Lower lobe of right lung (tissue), 2 donors: ENCODE results near the gene ALKBH8. TPM values are rescaled to one million over a fixed set of nuclear protein-coding genes. Genes with fewer than 3 reads are reported as not detected.
A peak's percentile ranks its signal among the peaks of the same experiment; 100 is the strongest.

Experiments used
- ATAC-seq, 2 donors: fragments of 200-7000 bp; cut with Tn5 transposase; one replicate each; pipeline ENCODE4 v1.9.1; 2020 to 2022; ENCODE audit warnings: mild to moderate bottlenecking in 2 of 2, moderate library complexity in 2 of 2
- DNase-seq: peaks from one replicate; pipeline ENCODE4 v3.0.0-alpha.2; 2020
- H3K27ac ChIP-seq: fragments of 200-600 bp; one replicate; pipeline ENCODE4 v1.8.0; 2022
- H3K27me3 ChIP-seq: fragments of 200-600 bp; one replicate; pipeline ENCODE4 v1.8.0; 2022; ENCODE audit warnings: low read depth
- H3K36me3 ChIP-seq: fragments of 200-600 bp; one replicate; pipeline ENCODE4 v1.8.0; 2022; ENCODE audit warnings: mild to moderate bottlenecking
- H3K4me1 ChIP-seq: fragments of 200-600 bp; one replicate; pipeline ENCODE4 v1.8.0; 2022
- H3K4me3 ChIP-seq: fragments of 200-600 bp; one replicate; pipeline ENCODE4 v1.8.0; 2022; ENCODE audit warnings: mild to moderate bottlenecking
- H3K9me3 ChIP-seq: fragments of 200-600 bp; one replicate; pipeline ENCODE4 v1.8.0; 2022
- intact Hi-C: fragments of 100-400 bp; cut with DNase I; formaldehyde crosslinking; loops from one replicate; pipeline ENCODE4 v1.11.0; 2022
- long read RNA-seq: library from polyadenylated mRNA; unstranded; transcript quantifications from one replicate; pipeline ENCODE4 v2.0.0, GENCODE V29; 2021
- total RNA-seq: library from RNA; stranded (reverse); fragmentation: NEBNext Ultra II Directional; extraction: Animal tissue kit (Norgen Biotek cat#: 25700); gene quantifications from one replicate; pipeline ENCODE4 v1.2.1, GENCODE V29; 2021
- TF ChIP-seq, protein P1 (sequence below): fragments of 200-600 bp; IDR thresholded peaks from one replicate; pipeline ENCODE4 v1.8.0; 2022; ENCODE audit warnings: antibody characterized with exemption, mild to moderate bottlenecking
- donor health status: DM: no; HTN: yes; CAD: no; lungs with severe emphysema.

The ALKBH8 gene, protein sequence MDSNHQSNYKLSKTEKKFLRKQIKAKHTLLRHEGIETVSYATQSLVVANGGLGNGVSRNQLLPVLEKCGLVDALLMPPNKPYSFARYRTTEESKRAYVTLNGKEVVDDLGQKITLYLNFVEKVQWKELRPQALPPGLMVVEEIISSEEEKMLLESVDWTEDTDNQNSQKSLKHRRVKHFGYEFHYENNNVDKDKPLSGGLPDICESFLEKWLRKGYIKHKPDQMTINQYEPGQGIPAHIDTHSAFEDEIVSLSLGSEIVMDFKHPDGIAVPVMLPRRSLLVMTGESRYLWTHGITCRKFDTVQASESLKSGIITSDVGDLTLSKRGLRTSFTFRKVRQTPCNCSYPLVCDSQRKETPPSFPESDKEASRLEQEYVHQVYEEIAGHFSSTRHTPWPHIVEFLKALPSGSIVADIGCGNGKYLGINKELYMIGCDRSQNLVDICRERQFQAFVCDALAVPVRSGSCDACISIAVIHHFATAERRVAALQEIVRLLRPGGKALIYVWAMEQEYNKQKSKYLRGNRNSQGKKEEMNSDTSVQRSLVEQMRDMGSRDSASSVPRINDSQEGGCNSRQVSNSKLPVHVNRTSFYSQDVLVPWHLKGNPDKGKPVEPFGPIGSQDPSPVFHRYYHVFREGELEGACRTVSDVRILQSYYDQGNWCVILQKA
- total RNA-seq: 8.5 TPM
- long read RNA-seq, full-length matches to known transcripts: 4 of 12 reads
- long read RNA-seq, partial matches to known transcripts: 3 of 12 reads
- long read RNA-seq, other reads (novel, unspliced or antisense): 5 of 12 reads

DNA sequence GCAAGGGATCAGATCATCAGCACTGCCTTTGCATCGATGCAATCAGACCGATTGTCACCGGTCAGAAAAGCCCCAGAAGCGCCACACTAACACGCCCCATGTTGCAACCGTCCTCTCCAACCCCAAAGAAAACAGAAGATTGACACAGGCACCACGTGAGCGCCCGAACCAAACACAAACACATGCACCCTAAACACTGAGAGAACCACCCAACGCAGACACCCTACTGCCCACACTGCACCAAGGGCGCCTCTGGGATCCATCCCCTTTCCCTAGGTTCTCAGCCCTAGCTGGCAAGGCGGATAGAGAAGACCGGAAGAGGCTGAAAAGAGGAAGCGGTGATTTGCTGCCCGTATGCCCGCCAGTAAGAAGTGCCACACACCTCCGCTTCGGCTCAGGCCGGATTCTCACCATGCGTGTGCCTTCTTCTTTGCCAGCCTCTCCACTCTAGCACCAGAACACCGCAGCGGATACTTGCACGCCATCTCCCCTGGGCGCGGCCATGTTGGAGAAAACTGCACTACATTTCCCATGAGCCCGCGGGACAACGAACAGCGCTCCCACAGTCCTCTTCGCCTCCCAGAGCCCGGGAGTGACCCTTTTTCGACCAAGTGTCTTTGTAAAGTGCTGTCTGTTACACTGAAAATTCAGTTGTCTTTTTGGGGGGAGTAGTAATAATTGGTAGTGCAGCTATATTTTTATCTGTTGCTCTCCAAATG lies at the start of gene ALKBH8:
Gene ALKBH8, minus strand, starts transcription at position 517 of the 719 bp plus-strand sequence. CDS start 4,842 bp downstream, outside the sequence.
- Histone ChIP-seq H3K4me1 (peaks cover 35% of the 10 kb centered on the region), H3K9me3 (no peaks in the 10 kb centered on the region), H3K27me3 (no peaks in the 10 kb centered on the region), H3K36me3 (no peaks in the 10 kb centered on the region), H3K4me3 (peak within 1 kb of the TSS; percentile 89), H3K27ac (peak within 1 kb of the TSS; percentile 87)
- ATAC-seq (peak; percentile 95 to 98), DNase-seq (peak; percentile 82)
- TF ChIP-seq, protein P1, sequence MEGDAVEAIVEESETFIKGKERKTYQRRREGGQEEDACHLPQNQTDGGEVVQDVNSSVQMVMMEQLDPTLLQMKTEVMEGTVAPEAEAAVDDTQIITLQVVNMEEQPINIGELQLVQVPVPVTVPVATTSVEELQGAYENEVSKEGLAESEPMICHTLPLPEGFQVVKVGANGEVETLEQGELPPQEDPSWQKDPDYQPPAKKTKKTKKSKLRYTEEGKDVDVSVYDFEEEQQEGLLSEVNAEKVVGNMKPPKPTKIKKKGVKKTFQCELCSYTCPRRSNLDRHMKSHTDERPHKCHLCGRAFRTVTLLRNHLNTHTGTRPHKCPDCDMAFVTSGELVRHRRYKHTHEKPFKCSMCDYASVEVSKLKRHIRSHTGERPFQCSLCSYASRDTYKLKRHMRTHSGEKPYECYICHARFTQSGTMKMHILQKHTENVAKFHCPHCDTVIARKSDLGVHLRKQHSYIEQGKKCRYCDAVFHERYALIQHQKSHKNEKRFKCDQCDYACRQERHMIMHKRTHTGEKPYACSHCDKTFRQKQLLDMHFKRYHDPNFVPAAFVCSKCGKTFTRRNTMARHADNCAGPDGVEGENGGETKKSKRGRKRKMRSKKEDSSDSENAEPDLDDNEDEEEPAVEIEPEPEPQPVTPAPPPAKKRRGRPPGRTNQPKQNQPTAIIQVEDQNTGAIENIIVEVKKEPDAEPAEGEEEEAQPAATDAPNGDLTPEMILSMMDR: no peak
- intact Hi-C loops: no loop called here

DNA sequence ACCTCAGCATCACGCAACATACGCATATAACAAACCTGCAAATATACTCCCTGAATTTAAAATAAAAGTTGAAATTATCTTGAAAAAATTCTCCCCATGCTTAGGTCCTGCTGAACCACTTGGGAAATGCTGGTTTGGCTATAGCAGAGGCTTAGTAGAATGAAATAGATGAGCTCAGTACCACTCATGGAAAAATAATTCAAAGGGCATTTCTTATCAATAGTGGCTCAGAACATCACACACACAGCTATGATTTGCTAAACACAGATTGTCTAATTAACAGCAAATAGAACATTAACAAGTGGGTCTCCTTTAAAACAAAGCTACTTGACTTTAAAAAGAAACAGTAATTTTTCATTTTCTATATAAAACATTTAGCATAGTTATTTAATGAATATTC lies 46.9 kb upstream of the ALKBH8 start:
- intact Hi-C loops: no loop called here
- no peaks in the 10 kb centered on the region for H3K36me3 ChIP-seq
- no peak overlapping the region for H3K27ac ChIP-seq
- ATAC-seq (no peak), DNase-seq (no peak)
- TF ChIP-seq, protein P1: no peak
- H3K27me3 ChIP-seq: no peaks in the 10 kb centered on the region
- H3K4me3 ChIP-seq: no peak overlapping the region
- no peaks in the 10 kb centered on the region for H3K9me3 ChIP-seq
- H3K4me1 ChIP-seq: no peaks in the 10 kb centered on the region

DNA sequence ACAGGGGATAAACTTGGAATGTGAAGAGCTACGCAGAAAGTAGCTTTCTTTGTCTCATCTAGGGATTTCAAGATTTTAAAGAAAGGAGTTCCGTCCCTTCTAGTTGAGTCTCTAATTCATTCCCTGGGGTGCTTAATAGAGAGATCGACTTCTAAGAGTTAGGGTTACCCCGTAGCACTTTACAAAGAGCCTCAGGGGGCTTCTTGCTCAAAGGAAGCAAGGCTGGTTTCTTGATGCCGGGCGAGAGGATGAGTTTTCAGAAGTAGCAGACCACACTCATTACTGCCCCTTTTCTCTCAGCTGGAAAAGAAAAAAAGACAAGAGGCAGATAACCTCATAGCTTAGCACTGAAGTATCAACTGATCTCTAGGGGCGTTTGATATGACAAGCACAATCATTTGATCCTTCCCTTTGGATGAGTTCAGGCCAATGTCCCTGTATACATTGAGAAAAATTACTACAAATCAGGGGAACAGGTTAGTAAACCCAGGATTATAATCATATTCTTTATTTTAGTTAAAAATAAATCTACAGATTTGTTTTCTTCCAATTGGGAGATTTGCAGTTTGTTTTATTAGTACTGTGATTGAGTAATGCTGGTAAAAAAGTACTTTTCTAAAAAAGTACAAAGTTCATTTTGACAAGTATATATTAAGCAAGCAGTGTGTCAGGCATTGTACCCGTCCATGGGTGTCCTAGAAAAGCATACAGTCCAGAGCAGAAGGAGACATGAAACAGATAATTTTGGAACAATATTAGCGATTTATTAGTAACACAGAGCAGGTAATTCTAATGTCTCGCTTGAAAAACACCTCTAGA lies 44.1 kb upstream of the ALKBH8 start:
- intact Hi-C loops: no loop called here

DNA sequence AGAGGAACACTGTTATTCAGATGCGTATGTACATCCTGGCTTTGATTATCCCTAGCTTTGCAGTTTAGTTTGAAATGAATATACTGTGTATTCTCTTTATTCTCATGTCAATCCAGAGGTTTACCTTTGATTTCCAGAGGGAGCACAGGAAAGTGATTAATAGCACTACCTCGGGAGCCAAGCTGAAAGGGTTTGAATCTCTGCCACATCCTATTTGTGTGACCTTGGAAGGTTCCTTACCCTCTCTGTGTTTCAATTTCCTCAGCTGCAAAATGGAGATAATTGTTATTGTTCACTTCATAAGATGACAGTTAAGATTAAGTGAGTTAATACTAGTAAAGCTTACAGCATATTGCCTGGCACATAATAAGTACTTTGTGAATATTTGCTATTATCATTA lies 43.3 kb upstream of the ALKBH8 start:
- intact Hi-C loops: no loop called here
- Histone ChIP-seq H3K27ac (no peak overlapping the region), H3K4me3 (no peak overlapping the region), H3K27me3 (no peaks in the 10 kb centered on the region), H3K36me3 (no peaks in the 10 kb centered on the region), H3K4me1 (no peaks in the 10 kb centered on the region), H3K9me3 (no peaks in the 10 kb centered on the region)
- ATAC-seq: no peak
- DNase-seq: no peak
- TF ChIP-seq, protein P1: no peak

More for the DNA sequence above, 44.1 kb upstream of the ALKBH8 start:
- no peak for ATAC-seq
- TF ChIP-seq, protein P1: no peak
- no peak for DNase-seq
- H3K4me3 ChIP-seq: no peak overlapping the region
- no peaks in the 10 kb centered on the region for H3K4me1 ChIP-seq
- H3K27me3 ChIP-seq: no peaks in the 10 kb centered on the region
- H3K9me3 ChIP-seq: no peaks in the 10 kb centered on the region
- H3K36me3 ChIP-seq: no peaks in the 10 kb centered on the region
- H3K27ac ChIP-seq: no peak overlapping the region

DNA sequence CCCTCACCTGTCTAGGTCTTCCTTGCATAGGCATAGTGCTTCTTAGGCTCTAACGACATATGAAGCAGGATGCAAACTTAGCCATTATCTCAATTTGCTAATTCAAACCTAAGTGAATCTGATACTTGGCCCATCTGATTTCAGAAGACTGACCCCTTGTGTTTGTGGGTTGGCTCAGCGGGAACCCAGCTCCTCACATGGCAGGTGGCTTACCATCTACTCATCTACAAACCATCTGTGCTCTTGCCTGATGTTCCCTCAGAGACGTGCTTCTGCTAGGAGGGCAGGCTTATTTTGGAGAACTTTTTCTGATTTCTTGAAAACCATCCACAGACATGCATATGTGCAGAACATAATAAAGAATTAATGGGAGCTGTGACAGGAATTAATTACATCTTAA lies 40.6 kb upstream of the ALKBH8 start:
- no peaks in the 10 kb centered on the region for H3K9me3 ChIP-seq
- H3K27me3 ChIP-seq: no peaks in the 10 kb centered on the region
- ATAC-seq (no peak), DNase-seq (no peak)
- H3K27ac ChIP-seq: no peak overlapping the region
- H3K4me1 ChIP-seq: no peaks in the 10 kb centered on the region
- no peak overlapping the region for H3K4me3 ChIP-seq
- intact Hi-C loops: no loop called here
- TF ChIP-seq, protein P1: no peak
- H3K36me3 ChIP-seq: no peaks in the 10 kb centered on the region
